ENCODE data around the gene RILP. TPM values are rescaled to one million over a fixed set of nuclear protein-coding genes. Genes with fewer than 3 reads are reported as not detected.

The RILP gene
- polyA plus RNA-seq, 1 donor (not counting 4 experiments of a cell fraction or from before 2014, with no cell fraction given): 3.2 TPM

DNA sequence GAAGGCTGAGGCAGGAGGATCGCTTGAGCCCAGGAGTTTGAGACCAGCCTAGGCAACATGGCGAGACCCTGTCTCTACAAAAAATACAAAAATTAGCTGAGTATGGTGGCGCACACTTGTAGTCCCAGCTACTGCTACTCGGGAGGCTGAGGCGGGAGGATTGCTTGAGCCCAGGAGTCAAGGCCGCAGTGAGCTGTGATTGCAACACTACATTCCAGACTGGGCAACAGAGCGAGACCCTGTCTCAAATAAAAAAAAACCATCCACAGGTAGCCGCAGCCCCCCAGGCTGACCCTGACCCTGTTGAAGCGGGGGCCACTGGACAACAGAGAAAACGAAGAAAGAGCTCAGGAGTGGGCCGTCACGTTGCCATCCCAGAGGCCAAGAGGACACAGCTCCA, 25.0 kb downstream of the RILP start:
- no peak for TF ChIP-seq EZH2 (IDR thresholded peaks at IDR 0.05; ENCODE audit: low read length)
- TF ChIP-seq, protein P1, sequence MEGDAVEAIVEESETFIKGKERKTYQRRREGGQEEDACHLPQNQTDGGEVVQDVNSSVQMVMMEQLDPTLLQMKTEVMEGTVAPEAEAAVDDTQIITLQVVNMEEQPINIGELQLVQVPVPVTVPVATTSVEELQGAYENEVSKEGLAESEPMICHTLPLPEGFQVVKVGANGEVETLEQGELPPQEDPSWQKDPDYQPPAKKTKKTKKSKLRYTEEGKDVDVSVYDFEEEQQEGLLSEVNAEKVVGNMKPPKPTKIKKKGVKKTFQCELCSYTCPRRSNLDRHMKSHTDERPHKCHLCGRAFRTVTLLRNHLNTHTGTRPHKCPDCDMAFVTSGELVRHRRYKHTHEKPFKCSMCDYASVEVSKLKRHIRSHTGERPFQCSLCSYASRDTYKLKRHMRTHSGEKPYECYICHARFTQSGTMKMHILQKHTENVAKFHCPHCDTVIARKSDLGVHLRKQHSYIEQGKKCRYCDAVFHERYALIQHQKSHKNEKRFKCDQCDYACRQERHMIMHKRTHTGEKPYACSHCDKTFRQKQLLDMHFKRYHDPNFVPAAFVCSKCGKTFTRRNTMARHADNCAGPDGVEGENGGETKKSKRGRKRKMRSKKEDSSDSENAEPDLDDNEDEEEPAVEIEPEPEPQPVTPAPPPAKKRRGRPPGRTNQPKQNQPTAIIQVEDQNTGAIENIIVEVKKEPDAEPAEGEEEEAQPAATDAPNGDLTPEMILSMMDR (optimal IDR thresholded peaks at IDR 0.05 in 1 of 3, IDR thresholded peaks at IDR 0.05 in 1 of 3, conservative IDR thresholded peaks at IDR 0.05 in 1 of 3; ENCODE audit: extremely low read depth in 1 of 3, insufficient read depth in 2 of 3, low read length in 3 of 3): no peak
- FAIRE-seq: no peak
- H3K4me2 ChIP-seq (ENCODE audit: control insufficient read depth, extremely low read depth, insufficient read depth, low read depth, low read length): no peak overlapping the region
- peaks cover 6% of the 10 kb centered on the region for H3K4me1 ChIP-seq (ENCODE audit: control insufficient read depth, extremely low read depth, insufficient read depth, low read length)
- H2AFZ ChIP-seq (ENCODE audit: control insufficient read depth, low read length): no peak overlapping the region
- H3K4me3 ChIP-seq (ENCODE audit: control insufficient read depth in 2 of 3, extremely low read depth in 1 of 3, insufficient read depth in 2 of 3, low read depth in 1 of 3, low read length in 3 of 3): no peak overlapping the region
- H4K20me1 ChIP-seq (ENCODE audit: control insufficient read depth, extremely low read depth, insufficient read depth, low read length): no peaks in the 10 kb centered on the region
- dilution Hi-C loops (cut with MboI; ENCODE audit: extremely low pct_ligation_motif_present, low sequenced_read_pairs): no loop called here
- H3K79me2 ChIP-seq (ENCODE audit: control insufficient read depth, insufficient read depth, low read length): no peaks in the 10 kb centered on the region
- H3K9ac ChIP-seq (ENCODE audit: control insufficient read depth, extremely low read depth, insufficient read depth, low read length): no peak overlapping the region
- H3K27ac ChIP-seq (ENCODE audit: control insufficient read depth, insufficient read depth, low read length): no peak overlapping the region
- no peak for DNase-seq (ENCODE audit: low read depth, low spot score)
- no peaks in the 10 kb centered on the region for H3K9me1 ChIP-seq (ENCODE audit: control insufficient read depth, extremely low read depth, insufficient read depth, low read length)
- peaks cover 6% of the 10 kb centered on the region for H3K27me3 ChIP-seq (ENCODE audit: control insufficient read depth, extremely low read depth, insufficient read depth, low read length)
- H3K36me3 ChIP-seq (ENCODE audit: control insufficient read depth in 2 of 2, extremely low read depth in 1 of 2, insufficient read depth in 2 of 2, low read length in 2 of 2): peaks cover 0 to 15% of the 10 kb centered on the region in 2 experiments
- no peaks in the 10 kb centered on the region for H3K9me3 ChIP-seq (ENCODE audit: control insufficient read depth, low read depth, low read length)

DNA sequence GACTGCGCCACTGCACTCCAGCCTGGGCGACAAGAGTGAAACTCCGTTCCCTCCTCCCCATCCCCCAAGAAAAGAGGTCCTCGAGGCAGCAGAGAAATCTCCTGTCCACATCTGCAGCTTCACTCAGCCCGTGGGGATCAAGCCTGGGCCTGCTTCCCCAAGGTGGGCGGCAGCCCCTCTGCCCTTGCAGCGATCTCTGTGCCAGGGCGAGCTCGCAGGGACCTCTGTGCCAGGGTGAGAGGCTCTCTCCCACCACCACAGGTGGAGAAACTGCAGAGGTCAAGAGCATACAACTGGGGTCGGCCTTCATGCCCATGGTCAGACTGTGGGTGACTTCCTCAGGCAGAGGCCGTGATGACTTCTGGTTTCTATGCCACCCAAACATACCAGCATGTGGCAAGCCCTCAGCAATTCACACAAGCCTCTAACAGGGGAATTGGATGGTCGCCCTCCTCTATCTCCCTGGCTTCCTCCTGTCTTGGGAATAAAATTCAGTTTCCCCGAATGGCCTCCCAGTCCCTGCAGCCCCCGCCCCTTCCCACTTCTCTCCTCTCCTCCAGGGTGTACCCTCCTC, 26.5 kb downstream of the RILP start:
- peaks cover 6% of the 10 kb centered on the region for H3K27me3 ChIP-seq (ENCODE audit: control insufficient read depth, extremely low read depth, insufficient read depth, low read length)
- no peak overlapping the region for H3K4me2 ChIP-seq (ENCODE audit: control insufficient read depth, extremely low read depth, insufficient read depth, low read depth, low read length)
- H3K4me3 ChIP-seq (ENCODE audit: control insufficient read depth in 2 of 3, extremely low read depth in 1 of 3, insufficient read depth in 2 of 3, low read depth in 1 of 3, low read length in 3 of 3): no peak overlapping the region
- TF ChIP-seq, protein P1 (optimal IDR thresholded peaks at IDR 0.05 in 1 of 3, IDR thresholded peaks at IDR 0.05 in 1 of 3, conservative IDR thresholded peaks at IDR 0.05 in 1 of 3; ENCODE audit: extremely low read depth in 1 of 3, insufficient read depth in 2 of 3, low read length in 3 of 3): no peak
- no peak for TF ChIP-seq EZH2 (IDR thresholded peaks at IDR 0.05; ENCODE audit: low read length)
- H4K20me1 ChIP-seq (ENCODE audit: control insufficient read depth, extremely low read depth, insufficient read depth, low read length): no peaks in the 10 kb centered on the region
- H3K9me3 ChIP-seq (ENCODE audit: control insufficient read depth, low read depth, low read length): no peaks in the 10 kb centered on the region
- no peak overlapping the region for H2AFZ ChIP-seq (ENCODE audit: control insufficient read depth, low read length)
- FAIRE-seq: no peak
- no peaks in the 10 kb centered on the region for H3K9me1 ChIP-seq (ENCODE audit: control insufficient read depth, extremely low read depth, insufficient read depth, low read length)
- peaks cover 6% of the 10 kb centered on the region for H3K4me1 ChIP-seq (ENCODE audit: control insufficient read depth, extremely low read depth, insufficient read depth, low read length)
- H3K9ac ChIP-seq (ENCODE audit: control insufficient read depth, extremely low read depth, insufficient read depth, low read length): no peak overlapping the region
- H3K27ac ChIP-seq (ENCODE audit: control insufficient read depth, insufficient read depth, low read length): no peak overlapping the region
- no peaks in the 10 kb centered on the region for H3K79me2 ChIP-seq (ENCODE audit: control insufficient read depth, insufficient read depth, low read length)
- dilution Hi-C loops (cut with MboI; ENCODE audit: extremely low pct_ligation_motif_present, low sequenced_read_pairs): no loop called here
- DNase-seq (ENCODE audit: low read depth, low spot score): no peak
- H3K36me3 ChIP-seq (ENCODE audit: control insufficient read depth in 2 of 2, extremely low read depth in 1 of 2, insufficient read depth in 2 of 2, low read length in 2 of 2): peaks cover 0 to 19% of the 10 kb centered on the region in 2 experiments

Measured in keratinocyte (primary cell).